ENCODE measurements around the gene NKAIN4.

NKAIN4 gene

GRCh38 chr20:63287697-63288580 lies 33.7 kb upstream of the NKAIN4 start:
- no peak for DNase-seq (ENCODE audit: low read depth)

DNA sequence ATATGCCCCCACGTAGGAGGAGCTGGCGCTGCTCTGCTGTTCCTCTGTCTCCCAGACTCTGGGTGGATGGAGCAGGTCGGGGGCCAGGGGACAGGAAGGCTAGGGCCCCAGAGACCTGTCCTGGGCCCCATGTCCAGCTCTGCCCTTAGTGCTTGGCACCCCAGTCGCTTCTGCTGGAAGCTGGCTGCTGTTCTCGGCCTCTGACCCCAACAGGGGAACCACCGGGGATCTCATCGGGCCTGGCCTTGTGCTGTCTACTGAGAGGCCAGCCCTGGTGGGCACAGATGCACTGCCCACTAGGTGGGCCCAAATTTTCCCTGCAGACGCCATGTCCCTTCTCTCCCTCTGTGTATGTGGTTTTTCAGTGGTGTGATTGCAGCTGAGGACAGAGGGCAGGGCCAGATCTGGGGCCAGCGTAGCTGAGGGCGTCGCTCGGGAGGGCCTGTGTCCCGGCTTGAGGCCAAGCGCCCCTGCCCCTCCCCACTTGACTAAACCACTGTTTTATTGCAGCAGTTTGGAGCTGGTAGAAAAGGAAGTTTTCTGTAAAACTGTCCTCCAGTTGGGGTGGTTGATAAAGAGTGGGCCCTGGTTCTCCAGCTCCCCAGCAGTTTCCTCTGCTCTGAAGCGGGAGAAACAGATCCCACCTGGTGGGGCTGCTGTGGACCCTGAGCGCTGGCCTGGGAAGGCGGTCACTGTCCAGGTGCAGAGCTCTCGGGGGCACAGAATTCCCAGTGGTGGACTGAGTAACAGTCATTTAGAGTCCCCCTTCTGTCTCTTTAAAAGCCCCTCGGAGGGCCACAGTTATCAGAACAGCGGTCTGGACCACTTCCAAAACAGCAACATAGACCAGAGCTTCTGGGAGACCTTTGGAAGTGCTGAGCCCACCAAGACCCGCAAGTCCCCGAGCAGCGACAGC lies 32.8 kb upstream of the NKAIN4 start:
- no peak for DNase-seq (ENCODE audit: low read depth)

DNA sequence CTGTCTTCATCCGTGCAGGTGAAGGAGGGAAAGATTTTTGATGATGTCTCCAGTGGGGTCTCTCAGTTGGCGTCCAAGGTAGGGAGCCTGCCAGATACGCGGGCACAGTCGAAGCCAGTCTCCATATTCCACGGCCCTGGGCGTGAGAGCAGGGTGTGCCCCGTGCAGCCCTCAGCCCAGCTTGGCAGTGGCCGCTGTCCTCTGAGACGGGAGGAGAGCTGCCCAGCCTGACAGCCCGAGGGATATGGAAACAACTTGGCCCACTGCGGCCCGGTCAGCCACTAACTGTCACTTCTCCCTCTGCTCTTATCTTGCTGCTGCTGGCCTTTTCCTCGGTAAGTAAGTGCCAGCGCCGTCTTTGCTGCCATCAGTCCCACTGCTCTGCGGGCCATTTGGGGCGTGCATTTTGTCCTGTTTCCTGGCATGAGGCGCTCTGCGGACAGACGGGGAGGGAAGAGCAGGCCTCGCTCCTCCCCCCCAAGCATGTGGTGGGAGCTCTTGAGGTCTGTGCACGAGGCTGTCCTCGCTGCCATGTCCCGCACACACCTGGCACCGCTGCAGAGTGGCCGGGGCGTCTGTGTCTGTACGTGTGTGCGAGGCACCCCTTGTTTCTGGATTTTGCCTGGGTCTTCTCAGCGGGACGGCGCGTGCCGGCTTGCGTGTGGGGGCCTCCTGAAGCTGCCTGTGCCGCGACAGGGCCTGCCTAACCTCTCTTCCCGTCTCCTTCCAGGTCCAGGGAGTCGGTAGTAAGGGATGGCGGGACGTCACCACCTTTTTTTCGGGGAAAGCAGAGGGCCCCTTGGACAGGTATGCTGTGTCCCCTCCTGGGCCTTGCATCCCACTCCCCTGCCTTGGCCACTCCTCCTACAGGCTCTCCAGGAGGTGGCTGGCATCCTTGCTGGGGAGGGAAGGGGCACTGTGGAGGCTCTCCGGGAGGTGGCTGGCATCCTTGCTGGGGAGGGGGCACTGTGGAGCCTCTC lies 31.7 kb upstream of the NKAIN4 start:
- no peak for DNase-seq (ENCODE audit: low read depth)

DNA sequence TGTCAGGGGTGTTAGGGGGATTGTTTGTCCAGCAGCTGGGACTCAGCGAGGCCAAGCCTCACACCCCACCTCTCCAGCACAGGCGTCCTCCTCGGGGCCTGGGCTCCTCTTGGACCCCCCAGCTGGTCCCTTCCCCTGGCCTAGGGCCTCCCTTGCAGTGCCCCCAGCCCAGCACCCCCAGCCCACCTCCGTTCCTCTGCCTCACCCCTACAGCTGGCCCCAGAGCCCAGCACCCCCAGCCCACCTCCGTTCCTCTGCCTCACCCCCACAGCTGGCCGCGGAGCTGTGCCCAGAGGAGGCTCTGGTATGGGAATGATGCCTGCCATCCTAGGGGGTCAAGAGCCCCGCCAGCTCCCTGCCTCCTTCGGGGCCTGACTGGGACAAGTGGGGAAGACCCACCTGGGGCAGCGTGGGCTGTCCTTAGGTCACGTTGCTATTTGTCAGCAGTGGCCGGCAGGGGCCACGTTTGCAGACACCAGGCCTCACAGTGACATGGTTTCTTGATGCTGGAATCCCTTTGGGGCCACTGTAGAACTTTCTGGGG lies 30.8 kb upstream of the NKAIN4 start:
- DNase-seq (ENCODE audit: low read depth) = no peak

DNA sequence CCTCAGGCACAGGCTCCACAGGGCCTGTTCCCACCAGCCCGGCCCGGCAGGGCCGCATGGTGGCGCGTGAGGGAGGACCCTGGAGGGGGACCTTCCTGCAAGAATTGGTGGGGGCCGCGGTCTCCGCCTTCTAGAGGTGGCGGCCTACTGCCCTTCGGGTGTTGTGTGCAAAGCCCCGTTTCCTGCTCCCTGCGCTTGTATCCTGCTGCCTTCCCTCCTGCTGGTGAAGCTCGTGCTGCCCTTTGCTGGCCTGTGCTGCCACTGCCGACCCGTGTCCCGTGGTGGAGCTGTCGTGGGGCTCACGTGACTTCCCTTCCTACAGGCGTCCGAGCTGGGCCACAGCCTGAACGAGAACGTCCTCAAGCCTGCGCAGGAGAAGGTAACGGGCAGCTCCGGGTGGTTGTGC lies 30.3 kb upstream of the NKAIN4 start:
- no peak for DNase-seq (ENCODE audit: low read depth)

- DNase-seq (ENCODE audit: low read depth) = no peak
These were observed 29.8 kb upstream of the NKAIN4 start for GRCh38 chr20:63284083-63284440.

- DNase-seq (ENCODE audit: low read depth) = no peak
These were observed 29.3 kb upstream of the NKAIN4 start for GRCh38 chr20:63283397-63284082.

GRCh38 chr20:63282946-63283345 lies 28.7 kb upstream of the NKAIN4 start:
- DNase-seq (ENCODE audit: low read depth) = no peak

- DNase-seq (ENCODE audit: low read depth) = no peak
These were observed 27.7 kb upstream of the NKAIN4 start for GRCh38 chr20:63281742-63282665.

GRCh38 chr20:63280929-63281545 lies 26.8 kb upstream of the NKAIN4 start:
- DNase-seq (ENCODE audit: low read depth) = no peak

DNA sequence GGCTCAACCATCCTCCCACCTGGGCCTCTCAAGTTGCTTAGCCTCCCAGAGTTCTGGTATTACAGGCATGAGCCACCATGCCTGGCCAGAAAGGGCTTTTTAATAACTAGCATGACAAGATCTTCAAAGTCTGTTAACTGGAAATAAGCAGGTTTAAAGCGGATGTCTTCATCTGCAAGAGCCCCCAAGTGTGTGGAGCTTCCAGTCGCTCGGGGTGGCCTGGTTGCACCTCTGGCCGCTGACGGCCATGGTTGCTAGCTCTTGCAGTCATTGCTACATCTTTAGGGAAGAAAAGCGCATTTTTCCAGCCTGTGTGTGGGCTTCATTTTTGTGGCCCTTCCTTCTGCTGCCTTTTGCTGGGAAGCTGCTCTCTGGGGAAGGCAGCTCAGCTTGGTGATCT lies 26.1 kb upstream of the NKAIN4 start:
- DNase-seq (ENCODE audit: low read depth) = no peak

- no peak for DNase-seq (ENCODE audit: low read depth)
These were observed 25.7 kb upstream of the NKAIN4 start for GRCh38 chr20:63279931-63280330.

- no peak for DNase-seq (ENCODE audit: low read depth)
These were observed 24.4 kb upstream of the NKAIN4 start for GRCh38 chr20:63278661-63279060.

DNA sequence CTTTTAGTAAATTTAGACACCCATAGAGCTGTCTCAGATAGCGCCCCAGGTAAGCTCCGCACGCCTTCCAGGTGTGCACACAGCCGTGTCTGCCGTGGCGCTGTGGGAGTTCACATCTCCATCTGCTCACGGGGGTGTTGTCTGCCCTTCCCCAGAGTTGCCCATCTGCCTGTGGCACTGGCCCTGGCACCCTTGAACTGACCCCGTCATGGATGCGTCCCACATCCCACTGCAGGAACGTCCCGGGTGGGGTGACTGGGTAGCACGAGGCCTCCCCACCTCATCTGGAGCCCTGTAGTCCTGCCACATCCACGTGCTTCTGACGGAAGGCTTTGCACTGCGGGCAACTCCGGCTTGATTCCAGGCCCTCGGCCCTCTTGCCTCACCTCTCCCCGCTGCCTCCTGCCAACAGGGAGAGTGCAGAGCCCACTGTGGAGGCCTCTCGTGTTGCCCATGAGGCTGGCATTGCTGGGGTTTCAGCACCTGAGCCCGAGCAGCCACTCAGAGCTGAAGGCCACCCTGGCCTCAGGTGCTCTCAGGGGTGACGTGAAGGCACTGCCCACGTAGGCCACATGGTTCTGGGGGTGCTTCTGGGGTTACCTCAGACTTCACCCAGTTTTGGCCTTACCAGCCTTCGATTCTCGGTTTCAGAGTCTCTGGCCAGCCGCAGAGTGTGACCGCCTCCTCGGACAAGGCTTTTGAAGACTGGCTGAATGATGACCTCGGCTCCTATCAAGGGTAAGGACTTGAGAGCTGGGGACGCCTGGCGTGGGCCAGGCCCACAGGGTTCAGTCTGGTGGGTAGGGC lies 23.4 kb upstream of the NKAIN4 start:
- no peak for DNase-seq (ENCODE audit: low read depth)

GRCh38 chr20:63276956-63277355 lies 22.7 kb upstream of the NKAIN4 start:
- no peak for DNase-seq (ENCODE audit: low read depth)

- no peak for DNase-seq (ENCODE audit: low read depth)
These were observed 21.6 kb upstream of the NKAIN4 start for GRCh38 chr20:63275825-63276224.

DNA sequence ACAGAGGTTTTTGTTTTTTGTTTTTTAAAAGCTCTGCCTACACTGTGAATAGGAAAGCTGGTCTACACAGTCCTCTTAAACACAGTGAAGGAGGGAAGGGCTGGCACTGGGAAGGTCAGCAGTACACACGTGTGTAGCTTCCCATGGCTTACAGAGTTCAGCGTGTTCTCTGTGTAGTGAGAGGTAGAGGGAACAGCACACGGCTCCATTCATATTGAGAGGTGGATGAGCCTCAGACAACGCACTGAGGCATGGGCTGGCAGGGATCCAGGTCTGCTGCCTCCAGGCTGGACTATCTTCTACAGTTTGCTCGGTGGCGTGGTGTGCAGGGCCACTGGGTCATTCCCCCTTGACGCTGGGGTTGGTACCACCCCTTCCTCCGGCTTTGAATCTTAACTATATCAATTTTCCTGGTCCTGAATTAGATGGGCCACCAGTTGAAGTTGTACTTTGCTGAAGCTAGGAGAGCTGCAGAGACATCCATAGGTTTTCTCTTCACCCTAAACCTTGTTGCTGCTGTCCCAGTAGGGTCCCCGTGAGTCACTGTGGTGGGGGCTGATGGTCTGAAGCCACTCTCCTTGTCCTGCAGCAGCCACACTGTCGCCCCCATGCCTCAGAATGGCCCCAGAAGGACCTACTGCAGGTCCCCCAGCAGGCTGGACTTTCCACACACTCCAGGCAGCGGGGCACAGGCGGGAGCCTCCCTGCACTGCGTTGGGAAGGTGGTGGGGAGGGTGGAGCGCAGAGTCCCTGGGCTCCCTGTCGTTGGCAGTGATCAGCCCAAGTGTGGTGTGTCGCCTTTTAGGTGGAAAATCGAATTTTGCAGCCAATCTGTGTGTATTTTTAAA lies 20.3 kb upstream of the NKAIN4 start:
- DNase-seq (ENCODE audit: low read depth) = peak; percentile 22

All from amniotic epithelial cell (primary cell).